Embryonic facial prominence (tissue), 1 donor: ENCODE data around the gene VRK3.
"Not testable (repeated sequence)": the region's sequence is repeated elsewhere in the genome, so short reads cannot be mapped to it uniquely, and the experiment has no call there.

Experiments
- DNase-seq: peaks from one replicate; pipeline ENCODE4 v3.0.0-alpha.2; 2016; ENCODE audit errors: extremely low spot score

The VRK3 gene

DNA sequence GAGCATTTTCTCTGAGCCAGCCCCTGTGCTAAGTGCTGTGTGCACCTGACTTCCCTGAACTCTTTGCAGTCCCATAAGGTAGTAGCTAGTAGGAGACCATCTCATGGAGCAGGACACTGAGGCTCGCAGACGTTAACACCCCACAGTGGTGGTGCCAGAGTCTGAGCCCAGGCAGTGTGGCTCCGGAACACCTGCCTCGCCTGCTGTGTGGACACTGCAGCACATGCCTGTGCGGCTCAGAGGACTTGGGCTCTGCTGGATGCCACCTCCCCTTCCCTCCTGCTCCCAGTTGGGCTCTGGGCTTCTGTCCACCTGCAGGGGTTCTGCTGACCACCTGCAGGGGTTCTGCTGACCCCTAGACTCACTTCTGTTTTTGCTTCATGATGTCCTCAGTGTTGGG lies 37.2 kb downstream of the VRK3 start:
- DNase-seq = no peak

DNA sequence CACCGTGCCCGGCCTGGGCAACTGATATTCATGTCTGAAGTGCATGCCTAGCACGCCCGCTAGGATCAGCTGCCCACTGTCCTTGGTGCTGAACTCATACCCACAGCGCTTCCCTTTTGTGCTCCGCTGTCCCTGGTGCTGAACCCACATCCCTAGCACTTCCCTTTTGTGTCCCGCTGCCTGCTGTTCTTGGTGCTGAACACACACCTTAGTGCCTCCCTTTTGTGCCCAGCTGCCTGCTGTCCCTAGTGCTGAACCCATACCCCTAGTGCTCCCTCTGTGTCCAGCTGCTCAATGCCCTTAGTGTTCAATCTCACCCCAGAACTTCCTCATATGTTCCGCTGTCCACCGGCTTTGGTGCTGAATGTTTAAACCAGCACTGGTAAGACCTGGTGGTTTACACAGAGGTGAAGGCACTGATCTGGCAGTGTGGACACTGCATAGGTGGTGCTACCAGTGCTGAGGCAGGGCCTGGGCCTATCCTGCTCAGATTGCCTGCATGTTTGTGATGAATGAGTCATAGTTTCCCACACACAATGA lies 37.9 kb downstream of the VRK3 start:
- peak; percentile 82 for DNase-seq

DNA sequence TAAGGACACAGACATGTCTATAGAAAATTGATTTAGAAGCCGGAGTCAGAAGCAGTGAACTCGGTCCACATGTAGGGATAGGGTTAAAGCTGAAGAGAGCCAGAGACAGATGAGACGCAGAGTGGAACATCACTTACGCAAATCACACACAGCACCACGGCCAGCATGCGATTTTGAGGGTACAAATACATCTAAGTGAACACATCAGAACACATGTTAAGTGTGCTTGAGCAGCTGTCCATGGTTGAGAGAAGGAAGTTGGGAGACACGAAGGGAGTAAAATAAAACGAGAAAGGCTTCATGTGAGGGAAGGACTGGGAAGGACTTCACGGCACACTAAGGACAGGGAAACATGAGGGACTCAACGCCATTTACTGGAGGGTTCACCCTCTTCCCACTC lies 38.8 kb downstream of the VRK3 start:
- DNase-seq = no peak

DNA sequence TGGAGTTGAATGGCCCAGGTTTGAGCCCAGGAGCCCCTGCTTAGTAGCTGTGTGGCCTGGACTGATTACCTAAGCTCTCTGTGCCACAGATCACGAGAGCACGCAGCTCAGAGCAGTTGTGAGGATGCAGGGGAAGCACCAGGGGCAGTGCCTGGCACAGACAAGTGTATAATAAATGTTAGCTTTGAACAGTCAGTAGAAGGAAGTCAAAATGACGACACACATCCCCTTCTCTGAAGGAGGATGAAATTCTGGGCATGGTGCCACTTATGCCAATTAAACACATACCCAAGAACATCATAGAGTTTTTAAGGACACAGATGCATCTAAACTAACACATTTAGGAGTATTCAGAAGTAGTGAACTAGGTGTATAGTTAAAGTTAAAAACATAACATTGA lies 39.3 kb downstream of the VRK3 start:
- no peak for DNase-seq

DNA sequence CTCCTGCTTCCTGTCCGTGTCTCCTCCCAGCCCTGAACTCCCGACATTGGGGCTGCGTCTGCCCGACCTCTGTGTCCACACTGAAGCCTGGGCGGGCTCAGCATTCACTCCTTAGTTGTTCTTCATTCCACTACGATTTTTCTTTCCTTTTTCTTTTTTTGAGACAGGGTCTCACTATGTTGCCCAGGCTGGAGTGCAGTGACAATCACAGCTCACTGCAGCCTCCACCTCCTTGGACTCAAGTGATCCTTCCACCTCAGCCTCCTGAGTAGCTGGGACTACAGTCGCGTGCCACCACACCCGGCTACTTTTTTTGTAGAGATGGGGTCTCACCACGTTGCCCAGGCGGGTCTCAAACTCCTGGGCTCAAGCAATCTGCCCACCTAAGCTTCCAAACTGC lies 40.7 kb downstream of the VRK3 start:
- DNase-seq = no peak

DNA sequence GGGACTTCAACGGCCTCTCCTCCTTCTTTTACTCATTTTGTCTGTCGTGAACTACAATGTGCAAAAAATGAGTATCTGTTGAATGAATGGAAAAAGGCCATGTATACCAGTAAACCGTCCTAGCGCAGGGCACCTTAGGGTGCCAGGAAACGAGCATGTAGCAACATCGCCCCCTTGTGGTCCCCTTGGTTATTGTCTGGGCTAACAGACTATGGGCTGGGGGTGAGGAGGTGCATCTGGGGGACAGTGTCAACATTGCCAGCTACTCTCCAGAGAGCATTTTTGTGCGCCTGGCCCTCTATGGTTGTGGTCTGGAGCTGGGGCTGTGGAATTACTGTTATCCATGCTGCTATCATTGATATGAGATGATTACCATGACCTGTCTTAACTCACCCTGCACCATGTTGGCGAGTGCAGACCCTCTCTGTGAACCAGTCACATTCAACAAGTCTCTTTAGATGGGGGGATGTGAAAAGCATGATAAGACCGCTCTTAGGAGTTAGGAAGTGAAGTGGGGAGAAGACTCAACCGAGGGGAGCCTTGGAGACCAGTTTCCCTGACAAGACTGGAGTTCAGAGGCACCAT lies 41.4 kb downstream of the VRK3 start:
- DNase-seq = no peak

DNA sequence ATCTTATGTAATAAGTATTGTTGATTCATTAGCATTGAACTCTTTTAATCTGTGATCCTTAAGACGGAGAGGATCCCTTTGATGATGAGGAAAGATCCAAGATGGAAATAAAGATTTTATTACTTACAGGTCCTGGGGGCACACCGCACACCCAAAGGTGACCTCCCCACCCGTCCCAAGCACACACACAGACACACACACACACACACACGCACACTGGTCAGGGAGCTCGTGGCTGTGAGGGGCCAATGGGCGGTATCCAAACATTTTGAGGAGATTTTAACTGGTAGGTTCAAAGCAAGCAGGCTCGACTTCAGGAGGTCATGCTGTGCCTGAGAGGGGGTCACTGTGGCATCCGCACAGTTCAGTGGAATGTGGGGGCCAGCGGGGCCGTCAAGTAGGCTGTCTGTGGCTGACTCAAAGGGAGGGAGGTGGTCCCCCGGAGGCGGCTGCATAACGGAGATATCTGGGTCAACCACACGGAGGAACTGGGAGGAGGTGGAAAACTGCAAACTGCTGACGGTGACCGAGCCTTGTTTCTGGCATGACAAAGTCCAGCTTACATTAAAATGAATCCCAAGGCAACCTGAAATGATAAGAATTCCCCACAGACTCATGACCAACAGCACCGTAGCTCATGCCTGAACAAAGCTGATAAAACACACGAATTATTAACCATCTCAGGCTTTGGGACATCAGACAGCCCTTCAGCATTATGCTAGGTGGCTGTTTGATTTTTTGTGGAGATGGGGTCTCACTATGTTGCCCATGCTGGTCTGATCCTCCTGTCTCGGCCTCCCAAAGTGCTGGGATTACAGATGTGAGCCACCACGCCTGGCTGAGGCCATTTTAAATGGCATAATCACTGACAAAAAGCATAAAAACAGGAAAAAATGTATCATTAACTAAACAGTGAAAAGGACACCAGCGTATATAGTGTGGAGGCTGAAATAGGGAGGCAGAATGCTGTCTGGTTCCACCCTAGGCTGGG lies 43.3 kb downstream of the VRK3 start:
- DNase-seq = no peak

DNA sequence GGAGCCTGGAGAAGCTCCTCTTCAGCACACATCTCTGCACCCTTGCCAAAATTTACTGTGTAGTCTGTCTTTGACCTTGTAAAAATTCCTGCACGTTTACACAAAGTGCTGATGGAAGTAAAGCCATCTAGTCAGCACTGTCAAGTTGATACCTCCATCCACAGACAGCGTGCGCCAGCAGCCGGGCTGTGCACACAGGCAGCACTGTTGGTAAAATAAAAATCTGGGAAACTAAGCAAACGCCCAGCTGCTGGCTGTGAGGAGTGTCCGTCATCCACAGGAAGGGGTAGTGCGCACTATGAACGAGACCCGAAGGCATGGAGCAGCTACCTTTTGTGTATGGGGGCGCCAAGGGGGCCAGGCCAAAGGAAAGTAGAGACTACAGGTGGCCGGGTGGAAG lies 46.8 kb downstream of the VRK3 start:
- no peak for DNase-seq

DNA sequence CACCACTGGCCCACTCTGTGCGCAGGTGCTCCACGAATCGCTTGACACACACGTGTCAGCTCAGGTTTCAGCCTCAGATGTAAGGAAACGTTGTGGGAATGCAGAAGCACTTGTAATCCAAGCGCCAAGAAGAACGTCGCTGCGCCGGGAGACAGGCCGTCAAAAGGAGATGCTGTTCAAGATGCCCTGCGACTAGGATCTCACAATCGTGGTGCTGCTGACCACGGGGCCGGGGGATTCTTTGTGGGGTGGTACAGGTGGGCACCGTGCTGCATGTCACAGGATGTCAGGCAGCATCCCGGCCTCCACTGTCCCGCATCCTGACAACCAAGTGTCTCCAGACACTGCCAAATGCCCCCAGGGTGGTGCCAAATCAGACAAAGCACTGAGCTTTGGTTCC lies 47.3 kb downstream of the VRK3 start:
- DNase-seq = no peak

DNA sequence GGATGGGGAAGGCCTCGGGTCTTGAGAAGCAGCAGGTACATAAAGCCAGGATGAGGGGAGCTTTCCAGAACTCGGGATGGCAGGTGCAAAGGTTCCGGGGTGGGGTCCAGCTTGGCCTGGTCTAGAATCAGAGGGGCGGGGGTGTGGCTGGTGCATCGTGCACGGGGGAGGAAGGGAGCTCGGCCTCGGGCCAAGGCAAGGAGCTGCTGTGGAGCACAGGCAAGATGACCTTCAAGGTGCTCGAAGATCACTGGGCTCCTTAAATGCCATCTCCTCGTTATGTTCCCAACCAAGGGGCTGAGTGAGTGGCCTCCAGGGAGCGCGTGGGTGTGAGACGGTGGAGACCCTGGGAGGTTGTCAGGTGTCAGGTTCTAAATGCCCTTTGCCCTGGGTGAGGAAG lies 48.1 kb downstream of the VRK3 start:
- DNase-seq = no peak

DNA sequence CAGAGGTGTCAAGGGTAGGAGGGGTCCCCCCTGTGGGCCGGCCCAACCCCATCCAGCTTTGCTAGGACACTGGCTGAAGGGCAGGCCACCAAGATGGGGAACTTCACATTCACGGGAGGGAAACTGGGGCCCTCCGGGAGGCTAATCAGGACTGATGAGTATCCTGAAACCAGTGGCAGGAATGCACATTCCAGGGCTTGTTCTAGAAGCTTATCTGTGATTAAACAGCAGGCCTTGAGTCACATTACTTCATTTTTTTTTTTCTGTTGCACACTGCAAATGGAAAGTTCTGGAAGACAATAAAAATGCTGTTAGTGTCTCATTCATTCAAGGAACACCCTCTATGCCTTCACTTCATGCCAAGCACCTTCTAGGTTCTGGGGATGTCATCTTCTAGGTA lies 48.7 kb downstream of the VRK3 start:
- no peak for DNase-seq

DNA sequence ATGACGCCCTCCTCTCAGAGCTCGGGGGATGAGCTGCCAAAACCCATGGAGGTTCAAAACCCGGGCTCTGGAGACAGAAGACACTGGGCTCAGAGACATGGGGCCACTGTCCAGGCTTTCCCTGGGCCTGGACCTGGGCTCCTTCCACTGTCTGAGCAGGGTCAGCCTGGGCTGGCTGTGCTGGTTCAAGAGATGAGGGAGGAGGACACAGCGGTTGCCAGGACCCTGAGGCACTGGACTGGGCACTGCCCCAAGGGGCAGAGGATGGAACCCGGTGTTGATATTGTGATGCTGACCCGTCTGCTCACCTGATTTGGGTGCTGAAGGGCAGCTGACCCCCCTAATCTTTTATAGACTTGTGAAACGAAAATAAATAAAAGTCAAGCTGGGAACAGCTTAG lies 50.1 kb downstream of the VRK3 start:
- DNase-seq = no peak

DNA sequence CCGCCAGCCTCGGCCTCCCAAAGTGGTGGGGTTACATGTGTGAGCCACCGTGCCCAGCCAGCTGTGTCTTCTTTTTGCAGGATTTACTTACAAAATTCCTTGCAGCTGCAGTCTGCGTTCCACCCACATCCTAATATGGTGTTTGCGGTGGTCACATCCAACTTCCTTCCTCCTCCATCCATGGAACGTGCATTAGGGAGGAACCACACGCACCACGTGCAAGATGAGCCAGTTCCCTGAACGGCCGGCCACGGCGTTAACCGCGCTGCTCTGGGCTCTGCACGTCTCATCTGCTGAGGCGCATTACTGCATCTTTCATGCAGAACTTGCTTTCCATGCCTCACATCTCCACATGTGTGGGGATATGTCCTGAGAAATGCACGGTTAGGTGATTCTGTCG lies 51.2 kb downstream of the VRK3 start:
- no peak for DNase-seq

DNA sequence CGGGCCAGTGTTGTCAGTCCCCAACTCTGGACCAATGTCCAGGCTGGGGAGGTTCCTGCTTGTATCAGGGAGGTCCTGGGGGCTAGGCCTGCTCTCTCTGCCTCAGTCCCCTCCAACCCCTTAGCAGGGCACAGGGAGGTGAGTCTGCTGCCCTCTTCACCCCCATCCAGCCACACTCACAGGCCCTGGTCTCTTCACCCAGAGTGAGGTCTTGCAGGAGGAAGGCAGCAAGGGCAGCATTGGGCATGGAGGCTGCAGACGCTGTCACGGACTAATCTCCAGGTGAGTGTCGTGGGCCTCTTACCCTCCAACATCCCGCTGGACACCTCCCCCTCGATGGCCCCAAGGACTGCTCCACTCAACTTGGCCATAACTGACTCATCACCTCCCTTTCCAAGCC lies 52.3 kb downstream of the VRK3 start:
- no peak for DNase-seq

DNA sequence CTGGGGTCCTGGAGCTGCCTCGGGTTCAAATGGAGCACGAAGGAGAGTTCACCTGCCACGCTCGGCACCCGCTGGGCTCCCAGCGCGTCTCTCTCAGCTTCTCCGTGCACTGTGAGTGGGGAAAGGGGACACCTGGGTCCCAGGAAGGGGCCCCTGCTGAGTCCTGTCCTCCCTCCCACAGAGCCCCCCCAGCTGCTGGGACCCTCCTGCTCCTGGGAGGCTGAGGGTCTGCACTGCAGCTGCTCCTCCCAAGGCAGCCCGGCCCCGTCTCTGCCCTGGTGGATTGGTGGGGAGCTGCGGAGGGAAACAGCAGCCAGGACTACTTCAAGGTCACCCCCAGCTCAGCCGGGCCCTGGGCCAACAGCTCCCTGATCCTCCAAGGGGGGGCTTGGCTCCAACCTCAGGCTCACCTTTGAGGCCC lies 53.2 kb downstream of the VRK3 start:
- no peak for DNase-seq

DNA sequence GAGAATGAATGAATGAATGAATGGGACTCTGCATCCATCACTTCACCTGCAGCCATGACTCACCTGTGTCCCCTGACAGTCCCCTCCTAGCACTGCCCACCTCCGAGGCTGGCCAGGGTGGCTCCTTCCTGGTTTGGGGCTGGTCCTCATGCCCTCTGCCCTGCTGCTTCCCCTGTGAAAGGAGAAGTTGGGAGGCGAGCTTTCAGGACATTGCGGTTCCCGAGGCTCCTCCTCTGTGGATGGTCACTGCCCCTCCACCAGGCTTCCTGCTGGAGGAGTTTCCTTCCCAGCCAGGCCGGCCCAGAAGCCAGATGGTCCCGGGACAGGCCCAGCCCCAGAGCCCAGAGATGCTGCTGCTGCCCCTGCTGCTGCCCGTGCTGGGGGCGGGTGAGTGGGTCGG lies 55.8 kb downstream of the VRK3 start:
- not testable (repeated sequence) for DNase-seq

DNA sequence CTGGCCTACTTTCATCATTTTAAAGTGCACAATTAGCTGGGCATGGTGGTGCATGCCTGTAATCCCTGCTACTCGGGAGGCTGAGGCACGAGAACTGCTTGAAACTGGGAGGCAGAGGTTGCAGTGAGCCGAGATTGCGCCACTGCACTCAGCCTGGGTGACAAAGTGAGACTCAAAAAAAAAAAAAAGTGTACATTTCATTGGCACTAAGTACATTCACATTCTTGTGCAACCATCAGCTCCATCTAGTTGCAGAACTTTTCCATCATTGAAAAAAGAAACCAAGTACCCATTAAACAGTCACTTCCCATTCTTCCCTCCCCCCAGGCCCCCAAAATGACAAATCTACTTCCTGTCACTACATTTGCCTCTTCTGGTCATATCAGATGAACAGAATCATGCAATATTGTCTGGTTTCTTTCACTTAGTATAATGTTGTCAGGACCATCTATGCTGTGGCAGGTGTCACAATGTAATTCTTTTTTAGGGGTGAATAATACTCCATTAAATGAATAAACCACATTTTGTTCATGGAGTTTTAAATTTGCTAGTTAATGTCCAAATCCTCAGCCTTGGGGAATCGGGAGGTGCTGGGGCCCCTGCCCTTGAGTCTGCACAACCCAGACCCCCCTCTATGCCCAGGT lies 56.8 kb downstream of the VRK3 start:
- no peak for DNase-seq

DNA sequence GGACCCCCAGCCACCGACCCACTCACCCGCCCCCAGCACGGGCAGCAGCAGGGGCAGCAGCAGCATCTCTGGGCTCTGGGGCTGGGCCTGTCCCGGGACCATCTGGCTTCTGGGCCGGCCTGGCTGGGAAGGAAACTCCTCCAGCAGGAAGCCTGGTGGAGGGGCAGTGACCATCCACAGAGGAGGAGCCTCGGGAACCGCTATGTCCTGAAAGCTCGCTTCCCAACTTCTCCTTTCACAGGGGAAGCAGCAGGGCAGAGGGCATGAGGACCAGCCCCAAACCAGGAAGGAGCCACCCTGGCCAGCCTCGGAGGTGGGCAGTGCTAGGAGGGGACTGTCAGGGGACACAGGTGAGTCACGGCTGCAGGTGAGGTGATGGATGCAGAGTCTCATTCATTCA lies 64.2 kb downstream of the VRK3 start, which contains the start of gene SIGLEC11:
Gene SIGLEC11 (minus strand): TSS at position 193 of the 400 bp plus-strand sequence. CDS start 91 bp downstream, at position 102.
- not testable (repeated sequence) for DNase-seq

DNA sequence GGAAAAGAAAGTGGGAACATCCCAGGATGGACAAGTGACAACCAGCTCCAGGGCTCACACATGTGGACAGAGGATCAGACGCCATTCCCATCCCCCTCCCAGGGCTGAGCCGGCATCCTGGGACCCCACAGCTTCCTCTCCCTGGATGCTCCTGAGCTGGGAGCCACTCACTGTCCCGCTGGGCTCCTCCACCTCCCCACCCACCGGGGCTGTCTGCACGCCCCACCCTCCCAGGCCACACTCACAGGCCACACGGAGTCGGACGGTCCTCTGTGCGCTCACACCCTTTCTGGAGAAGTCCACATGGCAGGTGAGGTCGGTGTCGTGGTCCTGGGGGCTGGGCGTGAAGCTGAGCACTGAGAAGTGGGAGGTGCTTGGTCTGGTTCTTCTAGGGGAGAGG lies 65.3 kb downstream of the VRK3 start:
- DNase-seq = not testable (repeated sequence)

DNA sequence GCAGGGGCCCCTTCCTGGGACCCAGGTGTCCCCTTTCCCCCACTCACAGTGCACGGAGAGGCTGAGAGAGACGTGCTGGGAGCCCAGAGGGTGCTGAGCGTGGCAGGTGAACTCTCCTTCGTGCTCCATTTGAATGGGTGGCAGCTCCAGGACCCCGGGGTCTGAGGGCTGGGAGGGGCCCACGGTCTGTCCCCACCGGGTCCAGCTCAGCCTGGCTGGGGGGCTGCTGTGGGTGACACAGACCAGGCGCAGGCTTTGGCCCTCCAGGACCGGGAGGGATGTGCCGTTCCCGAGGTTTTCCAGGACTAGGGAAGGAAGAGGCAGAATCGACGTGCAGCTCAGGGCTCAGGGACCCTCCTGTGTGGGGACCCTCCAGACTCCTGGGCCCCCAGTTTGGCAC lies 66.6 kb downstream of the VRK3 start:
- DNase-seq = not testable (repeated sequence)

DNA sequence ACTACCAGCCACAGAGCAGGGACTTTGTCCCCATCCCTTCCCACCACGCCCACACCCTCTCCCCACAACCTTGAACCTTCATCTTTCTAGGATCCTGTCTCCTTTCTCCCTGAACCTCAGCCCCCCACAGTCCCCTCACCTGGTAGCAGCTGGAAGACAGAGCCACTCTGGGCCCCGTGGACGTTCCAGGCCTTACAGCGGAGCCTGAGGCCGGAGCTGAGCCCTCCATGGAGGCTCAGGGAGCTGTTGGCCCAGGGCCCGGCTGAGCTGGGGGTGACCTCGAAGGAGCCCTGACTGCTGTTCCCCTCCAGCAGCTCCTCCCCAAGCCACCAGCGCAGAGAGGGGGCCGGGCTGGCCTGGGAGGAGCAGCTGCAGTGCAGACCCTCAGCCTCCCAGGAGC lies 67.0 kb downstream of the VRK3 start:
- DNase-seq = not testable (repeated sequence)

DNA sequence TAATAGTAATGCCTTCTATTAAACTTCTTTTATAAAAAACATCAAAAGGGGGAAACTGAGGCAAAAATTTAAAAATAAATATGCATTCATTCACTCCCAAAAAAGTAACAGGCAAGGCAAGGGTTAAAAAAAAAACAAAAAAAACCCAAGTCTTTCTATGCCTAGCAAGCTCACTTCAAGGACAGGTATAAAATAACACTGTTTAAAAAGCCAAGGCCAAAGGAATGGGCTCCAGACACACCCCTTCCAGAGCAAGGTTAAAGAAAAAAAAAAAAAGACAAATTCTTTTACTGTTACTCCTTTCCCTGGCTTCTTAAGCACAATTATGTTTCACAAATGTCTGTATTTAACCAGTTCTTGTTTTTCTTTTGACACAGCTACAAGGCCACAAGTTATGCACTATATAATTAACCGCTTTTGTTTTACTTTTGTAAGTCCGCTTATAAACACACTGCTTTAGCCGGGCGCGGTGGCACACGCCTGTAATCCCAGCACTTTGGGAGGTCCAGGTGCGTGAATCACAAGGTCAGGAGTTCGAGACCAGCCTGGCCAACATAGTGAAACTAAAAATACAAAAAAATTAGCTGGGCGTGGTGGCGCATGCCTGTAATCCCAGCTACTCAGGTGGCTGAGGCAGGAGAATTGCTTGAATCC lies 67.8 kb downstream of the VRK3 start:
- DNase-seq = no peak
